Adrenal gland (tissue), 5 donors: Measurements from ENCODE around the gene PARP14.
A peak's percentile ranks its signal among the peaks of the same experiment; 100 is the strongest.

Experiments used
- POLR2A ChIP-seq, 2 donors: fragments of 450-650 bp; IDR thresholded peaks; one replicate each; pipeline ENCODE4 v1.6.1; 2017; ENCODE audit warnings: antibody characterized with exemption in 2 of 2, mild to moderate bottlenecking in 2 of 2, moderate library complexity in 1 of 2
- TF ChIP-seq, protein P1 (sequence below), 6 experiments: fragments of 450-650 bp in 4 of 6; fragments of 200-600 bp in 2 of 6; sonication (generic) in 1 of 6; IDR thresholded peaks; 1 replicate in 5 of 6; 2 replicates in 1 of 6; pipeline versions ENCODE4 v1.5.1 to v1.8.0; 2016 to 2021; ENCODE audit warnings: antibody characterized with exemption in 6 of 6, mild to moderate bottlenecking in 2 of 6, moderate library complexity in 1 of 6
- donor health status: DM: no; HTN: no; CAD: no.

DNA sequence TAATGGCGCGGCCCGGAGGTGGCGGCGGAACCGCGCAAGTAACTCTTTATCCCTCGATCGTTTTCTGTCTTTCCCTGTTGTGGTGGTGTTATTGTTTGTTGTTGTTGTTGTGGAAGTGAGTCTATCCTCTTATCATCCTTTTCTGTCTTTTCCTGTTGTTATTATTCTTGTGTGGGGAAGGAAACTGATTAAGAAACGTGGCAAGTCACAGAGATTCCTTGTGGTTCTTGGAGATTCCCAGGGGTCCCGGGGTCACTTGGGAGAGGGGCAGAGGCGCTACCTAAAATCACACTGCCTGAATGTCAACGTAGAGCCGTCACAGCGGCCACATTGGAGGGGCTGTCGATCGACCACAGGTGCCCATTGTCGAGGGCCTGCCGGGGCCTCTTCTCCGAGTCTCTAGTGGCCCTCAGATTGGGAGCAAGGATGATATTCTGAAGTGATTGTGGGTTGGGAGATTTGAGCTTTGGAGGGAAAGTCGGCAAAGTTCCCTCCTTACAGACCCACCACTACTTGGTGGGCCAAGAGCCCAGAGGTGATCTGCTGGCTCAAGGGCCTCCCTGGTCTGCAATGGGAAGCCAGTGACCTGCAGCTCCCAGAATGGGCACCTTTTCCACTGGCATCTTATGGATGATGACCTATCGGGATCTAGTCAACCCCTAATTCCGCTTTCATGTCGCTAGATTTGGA is 790 bp downstream of the PARP14 start:
- TF ChIP-seq, protein P1, sequence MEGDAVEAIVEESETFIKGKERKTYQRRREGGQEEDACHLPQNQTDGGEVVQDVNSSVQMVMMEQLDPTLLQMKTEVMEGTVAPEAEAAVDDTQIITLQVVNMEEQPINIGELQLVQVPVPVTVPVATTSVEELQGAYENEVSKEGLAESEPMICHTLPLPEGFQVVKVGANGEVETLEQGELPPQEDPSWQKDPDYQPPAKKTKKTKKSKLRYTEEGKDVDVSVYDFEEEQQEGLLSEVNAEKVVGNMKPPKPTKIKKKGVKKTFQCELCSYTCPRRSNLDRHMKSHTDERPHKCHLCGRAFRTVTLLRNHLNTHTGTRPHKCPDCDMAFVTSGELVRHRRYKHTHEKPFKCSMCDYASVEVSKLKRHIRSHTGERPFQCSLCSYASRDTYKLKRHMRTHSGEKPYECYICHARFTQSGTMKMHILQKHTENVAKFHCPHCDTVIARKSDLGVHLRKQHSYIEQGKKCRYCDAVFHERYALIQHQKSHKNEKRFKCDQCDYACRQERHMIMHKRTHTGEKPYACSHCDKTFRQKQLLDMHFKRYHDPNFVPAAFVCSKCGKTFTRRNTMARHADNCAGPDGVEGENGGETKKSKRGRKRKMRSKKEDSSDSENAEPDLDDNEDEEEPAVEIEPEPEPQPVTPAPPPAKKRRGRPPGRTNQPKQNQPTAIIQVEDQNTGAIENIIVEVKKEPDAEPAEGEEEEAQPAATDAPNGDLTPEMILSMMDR (IDR thresholded peaks at IDR 0.05): peak in 1 of 6 experiments; percentile 6
- no peak for TF ChIP-seq POLR2A (IDR thresholded peaks at IDR 0.05)
